ENCODE results near the gene AGXT.

GRCh38 chr2:240846873-240847595 lies 21.6 kb upstream of the AGXT start:
- TF ChIP-seq CTCF (IDR thresholded peaks at IDR 0.05): no peak
- TF ChIP-seq POLR2AphosphoS5 (IDR thresholded peaks at IDR 0.05; ENCODE audit: low read depth, low read length): no peak
- TF ChIP-seq SIN3A (IDR thresholded peaks at IDR 0.05; ENCODE audit: borderline replicate concordance, insufficient read depth, low read depth, low read length): no peak
- TF ChIP-seq REST (IDR thresholded peaks at IDR 0.05; ENCODE audit: insufficient read depth in 1 of 2, low read depth in 2 of 2, low read length in 1 of 2): no peak
